ENCODE measurements around the gene SLC28A3.
"Not testable (repeated sequence)": the region's sequence is repeated elsewhere in the genome, so short reads cannot be mapped to it uniquely, and the experiment has no call there.

Gene SLC28A3, protein sequence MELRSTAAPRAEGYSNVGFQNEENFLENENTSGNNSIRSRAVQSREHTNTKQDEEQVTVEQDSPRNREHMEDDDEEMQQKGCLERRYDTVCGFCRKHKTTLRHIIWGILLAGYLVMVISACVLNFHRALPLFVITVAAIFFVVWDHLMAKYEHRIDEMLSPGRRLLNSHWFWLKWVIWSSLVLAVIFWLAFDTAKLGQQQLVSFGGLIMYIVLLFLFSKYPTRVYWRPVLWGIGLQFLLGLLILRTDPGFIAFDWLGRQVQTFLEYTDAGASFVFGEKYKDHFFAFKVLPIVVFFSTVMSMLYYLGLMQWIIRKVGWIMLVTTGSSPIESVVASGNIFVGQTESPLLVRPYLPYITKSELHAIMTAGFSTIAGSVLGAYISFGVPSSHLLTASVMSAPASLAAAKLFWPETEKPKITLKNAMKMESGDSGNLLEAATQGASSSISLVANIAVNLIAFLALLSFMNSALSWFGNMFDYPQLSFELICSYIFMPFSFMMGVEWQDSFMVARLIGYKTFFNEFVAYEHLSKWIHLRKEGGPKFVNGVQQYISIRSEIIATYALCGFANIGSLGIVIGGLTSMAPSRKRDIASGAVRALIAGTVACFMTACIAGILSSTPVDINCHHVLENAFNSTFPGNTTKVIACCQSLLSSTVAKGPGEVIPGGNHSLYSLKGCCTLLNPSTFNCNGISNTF
- total RNA-seq: 0 to 0.49 (median 0) reads per million in 3 experiments

DNA sequence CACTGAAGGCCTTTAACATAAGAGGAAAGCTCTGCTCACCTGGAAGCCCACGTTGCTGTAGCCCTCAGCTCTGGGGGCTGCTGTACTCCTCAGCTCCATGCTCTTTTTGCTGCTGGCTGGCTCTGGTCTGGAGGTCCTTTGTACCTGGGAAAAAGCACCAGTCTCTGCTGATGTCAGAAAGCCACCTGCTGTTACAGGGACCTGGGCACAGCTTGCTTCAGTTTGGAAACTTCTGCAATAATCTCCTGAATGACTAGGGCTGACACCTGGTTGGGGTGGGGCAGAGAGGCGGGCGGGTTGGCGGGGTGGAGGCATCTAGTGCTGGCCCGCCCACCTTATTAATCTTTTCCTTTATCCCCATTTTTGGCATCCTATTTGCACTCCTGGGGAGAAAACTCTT lies at the start of gene SLC28A3:
TSS of gene SLC28A3 (minus strand) at position 224 of the 400 bp plus-strand sequence. CDS start at position 99, 125 bp downstream.
- DNase-seq: no peak

DNA sequence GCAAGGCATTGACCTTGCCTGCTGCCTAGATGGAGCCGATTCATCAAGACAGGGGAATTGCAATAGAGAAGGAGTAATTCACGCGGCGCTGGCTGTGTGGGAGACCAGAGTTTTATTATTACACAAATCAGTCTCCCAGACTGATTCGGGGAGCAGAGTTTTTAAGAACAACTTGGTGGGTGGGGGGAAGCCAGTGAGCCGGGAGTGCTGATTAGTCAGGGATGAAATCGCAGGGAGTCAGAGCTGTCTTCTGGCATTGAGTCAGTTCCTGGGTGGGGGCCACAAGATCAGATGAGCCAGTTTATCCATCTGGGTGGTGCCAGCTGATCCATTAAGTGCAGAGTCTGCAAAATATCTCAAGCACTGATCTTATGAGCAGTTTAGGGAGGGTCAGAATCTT lies 49.7 kb upstream of the SLC28A3 start:
- not testable (repeated sequence) for DNase-seq

DNA sequence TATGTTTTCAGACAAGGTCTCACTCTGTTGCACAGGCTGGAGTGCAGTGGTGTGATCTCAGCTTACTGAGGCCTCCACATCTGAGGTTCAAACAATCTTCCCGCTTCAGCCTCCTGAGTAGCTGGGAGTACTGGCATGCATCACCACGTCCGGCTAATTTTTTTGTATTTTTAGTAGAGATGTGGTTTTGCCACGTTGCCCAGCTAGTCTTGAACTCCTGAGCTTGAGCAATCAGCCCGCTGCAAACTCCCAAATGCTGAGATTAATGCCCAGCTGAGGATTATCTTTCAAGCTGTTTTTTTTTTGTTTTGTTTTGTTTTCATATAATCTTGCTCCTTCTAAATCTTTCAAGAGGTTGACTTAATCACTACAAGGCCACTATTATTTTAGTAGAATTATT lies 47.3 kb upstream of the SLC28A3 start:
- DNase-seq: no peak

DNA sequence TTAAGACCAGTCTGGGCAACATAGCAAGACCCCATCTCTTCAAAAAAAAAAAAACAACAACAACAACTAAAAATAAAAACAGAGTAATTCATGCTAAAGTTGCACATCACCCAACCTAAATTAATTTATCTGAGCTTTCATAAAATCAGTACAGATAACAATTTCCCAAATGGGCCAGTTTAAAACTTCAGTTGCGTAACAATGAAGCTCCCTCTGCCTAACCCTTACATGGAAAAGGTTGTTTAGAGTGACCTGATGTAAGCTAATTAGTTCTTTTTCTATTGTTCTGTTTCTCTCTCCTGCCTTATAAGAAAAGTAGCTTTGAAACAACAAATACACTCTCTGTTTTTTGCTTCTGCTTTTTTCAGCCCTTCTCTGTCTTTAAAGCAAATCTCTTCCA lies 46.2 kb upstream of the SLC28A3 start:
- DNase-seq: no peak

DNA sequence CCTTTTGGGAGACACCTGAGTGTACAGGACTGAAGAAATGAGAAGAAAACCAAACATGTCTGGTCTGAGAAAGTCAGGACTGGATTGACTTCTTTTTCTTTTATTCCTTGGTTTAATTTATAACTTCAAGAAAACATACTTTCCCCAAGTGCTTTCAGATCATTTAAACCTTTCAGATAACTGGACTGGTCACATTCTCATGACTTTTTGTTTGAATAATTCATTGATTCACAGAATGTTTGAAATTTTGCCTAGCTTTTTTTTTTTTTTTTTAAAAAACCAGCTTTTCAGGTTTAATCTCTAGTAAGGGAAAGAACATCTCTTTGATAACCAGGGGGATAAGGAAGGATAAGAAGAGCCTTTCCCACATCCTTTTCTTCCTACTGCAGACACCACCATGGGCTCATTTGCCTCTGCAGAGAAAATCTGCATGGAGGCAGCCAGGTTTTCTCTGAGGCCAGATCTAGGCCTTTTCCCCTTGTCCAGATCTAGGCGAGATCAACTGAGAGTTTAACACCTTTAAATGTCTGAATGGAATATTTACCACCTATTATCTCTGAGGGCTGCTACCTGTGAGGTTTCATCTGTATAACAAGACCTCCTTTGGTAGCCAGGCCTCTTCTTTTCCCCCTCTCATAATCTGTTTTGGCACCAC lies 45.0 kb upstream of the SLC28A3 start:
- no peak for DNase-seq

DNA sequence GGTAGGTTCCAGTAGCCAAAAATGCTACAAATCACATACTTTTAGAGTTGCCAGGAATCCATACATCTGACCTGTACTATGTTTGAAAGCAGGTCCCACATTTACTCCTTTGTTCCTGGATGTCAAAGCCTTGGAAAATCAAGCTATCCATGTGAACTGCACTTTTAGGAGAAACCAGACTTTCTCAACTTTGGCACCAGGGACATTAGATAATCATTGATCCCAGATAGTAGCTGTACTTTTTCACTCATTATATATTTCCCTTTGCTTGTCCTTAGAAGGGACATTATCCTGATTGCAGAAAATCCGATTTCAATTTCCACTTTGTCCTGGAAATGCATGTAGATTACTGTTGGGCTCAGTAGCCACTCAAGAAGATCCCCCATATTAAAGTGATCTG lies 44.1 kb upstream of the SLC28A3 start:
- DNase-seq: no peak

DNA sequence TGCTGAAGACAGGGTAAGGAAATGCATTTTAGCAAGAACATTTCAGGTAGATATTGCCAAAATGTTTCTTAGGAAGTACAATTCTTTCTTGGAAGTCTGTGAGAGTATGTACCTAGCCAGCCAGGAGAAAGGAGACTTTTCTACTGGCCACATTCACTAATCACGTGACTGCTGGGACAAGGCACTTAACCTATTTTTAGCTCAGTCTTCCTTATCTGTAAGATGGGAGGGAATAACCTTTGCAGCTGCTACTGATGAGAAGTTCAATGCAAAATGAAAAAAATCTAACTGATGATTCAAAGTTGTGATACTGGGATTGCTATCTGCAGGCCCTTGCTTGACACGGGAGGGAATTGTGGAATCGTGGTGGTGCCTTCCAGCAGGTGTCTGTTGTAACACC lies 42.6 kb upstream of the SLC28A3 start:
- DNase-seq: no peak

DNA sequence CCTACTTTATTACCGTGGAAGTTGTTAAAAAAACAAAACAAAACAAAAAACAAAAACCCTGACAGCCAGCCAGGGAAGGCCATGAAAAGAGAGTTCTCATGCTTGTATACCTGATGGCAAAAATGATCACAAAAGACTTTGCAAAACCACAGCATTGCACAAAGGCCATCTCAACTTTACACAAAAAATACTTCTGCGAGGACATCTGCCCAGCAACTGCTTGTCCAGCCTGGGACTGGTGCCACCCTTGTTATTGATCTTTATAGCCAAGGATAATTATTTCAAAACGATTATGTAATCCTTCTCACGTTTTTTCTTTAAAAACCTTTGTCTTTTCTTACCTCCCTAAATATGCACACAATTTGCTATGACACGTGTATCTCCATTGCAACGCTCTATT lies 42.2 kb upstream of the SLC28A3 start:
- DNase-seq: no peak

DNA sequence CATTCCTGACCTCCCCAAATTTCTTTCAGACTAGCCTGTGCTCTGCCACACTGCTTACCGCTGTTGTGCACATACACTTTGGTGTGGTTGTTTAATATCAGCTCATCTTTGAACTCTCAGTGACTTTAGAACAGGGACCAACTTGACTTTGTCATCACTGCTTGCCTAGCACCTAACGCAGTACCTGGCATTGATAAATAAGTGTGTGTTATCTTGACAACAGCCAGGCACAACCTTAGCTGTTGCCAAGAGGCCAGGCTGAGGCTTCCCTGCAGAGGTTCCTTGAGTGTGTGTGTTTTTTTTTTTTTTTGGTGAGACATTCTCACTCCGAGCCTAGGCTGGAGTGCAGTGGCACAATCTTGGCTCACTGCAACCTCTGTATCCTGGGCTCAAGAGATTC lies 41.0 kb upstream of the SLC28A3 start:
- DNase-seq: no peak

DNA sequence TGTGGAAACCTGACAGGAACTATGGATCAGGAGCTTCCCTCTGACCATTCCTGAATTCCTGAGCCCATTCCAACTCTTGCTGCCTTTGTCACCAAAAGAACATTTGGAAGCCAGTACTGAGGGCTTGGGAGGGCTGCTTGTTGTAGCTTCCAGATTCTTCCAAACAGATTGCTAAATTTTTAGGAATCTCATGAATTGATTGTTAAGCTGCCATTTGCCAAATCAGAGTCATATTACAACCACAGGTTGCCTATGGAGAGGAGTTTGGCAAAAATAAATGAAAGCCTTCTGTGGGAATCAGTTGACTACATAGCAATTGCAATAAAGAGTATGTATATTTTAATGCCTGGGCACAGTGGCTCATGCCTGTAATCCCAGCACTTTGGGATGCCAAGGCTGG lies 39.2 kb upstream of the SLC28A3 start:
- DNase-seq: no peak

DNA sequence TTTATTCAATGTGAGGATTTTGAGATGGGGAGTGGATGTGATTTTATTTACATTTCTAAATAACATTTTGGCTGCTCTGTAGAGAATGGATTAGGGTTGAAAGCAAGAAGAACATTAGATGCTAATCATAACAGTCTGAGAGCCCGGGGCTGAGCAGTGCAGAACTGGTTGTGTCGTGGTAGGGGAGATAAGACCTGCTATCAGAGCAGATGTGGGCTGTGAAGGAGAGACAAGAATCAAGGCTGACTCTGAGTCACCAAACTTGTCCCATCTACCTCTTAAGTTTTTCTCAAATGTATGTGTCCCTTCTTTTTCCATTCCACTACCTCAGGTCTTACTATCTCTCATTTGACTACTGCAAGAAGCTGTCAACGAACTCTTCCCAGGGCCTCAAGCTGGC lies 35.4 kb upstream of the SLC28A3 start:
- no peak for DNase-seq

DNA sequence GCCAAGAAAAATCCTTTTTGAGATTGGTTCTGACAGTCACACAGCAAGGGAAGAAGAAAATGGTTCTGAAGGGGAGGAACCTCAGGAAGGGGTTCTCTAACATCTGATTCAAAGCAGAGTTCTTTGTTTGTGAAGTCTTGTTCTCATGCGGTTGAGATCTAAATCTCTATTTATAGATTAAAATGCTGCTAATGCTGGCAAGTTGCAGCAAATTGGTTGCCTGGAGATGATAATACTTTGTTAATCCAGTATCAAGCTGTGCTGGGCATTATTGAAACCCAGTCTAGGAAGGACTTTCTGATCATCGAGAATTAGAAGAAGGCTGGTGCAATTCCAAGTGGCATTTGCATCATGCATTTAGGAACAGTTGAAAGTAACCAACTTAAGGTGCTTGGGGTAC lies 34.0 kb upstream of the SLC28A3 start:
- no peak for DNase-seq

DNA sequence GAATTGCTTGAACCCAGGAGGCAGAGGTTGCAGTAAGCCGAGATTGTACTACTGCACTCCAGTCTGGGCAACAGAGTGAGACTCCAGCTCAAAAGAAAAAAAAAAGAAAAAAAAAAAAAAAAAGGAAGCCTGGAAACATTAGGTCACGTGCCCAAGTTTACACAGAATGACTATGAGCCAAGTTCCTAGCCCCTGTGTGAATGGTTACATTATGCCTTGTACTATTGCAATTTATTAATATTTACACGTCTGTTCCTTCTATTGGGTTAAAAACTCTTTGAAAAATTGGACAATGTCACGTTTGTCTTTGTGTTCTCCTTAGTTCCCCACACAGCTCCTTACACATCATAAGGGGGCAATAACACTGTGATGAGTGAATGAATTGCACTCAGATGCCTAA lies 33.5 kb upstream of the SLC28A3 start:
- no peak for DNase-seq

DNA sequence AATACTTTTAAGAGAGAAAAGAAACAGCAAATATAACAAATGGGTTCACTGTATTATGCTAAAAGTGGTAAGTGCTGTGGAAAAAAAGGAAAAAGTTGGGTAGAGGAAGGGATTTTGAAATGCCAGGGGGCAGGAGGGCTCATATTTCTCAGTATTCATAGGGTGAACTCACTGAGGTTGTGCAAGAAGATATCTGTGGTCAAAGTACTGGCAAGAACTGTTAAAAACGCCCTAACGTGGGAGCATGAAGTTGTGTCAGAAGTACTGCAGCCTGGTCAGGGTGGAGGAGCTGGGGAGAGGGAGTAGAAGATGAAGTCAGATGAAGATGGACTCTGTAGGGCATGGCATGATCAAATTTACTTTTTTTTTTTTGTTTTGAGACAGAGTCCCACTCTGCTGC lies 31.2 kb upstream of the SLC28A3 start:
- no peak for DNase-seq

DNA sequence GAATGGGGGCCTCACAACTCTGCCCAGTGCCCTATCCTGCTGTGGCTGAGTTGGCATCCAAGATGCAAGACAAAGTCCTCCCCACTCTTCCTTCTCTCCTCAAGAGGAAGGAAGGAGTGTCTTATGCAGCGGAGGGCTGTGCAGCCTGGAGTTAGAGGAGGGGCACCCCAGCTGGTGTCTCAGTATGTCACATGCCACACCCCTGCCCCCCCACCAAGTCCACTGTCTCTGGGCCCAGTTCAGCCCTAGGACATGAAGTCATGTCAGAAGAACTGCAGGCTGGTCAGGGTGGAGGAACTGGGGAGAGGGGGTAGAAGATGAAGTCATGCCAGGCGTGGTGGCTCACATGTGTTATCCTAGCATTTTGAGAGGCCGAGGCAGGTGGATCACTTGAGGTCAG lies 28.0 kb upstream of the SLC28A3 start:
- DNase-seq: no peak

DNA sequence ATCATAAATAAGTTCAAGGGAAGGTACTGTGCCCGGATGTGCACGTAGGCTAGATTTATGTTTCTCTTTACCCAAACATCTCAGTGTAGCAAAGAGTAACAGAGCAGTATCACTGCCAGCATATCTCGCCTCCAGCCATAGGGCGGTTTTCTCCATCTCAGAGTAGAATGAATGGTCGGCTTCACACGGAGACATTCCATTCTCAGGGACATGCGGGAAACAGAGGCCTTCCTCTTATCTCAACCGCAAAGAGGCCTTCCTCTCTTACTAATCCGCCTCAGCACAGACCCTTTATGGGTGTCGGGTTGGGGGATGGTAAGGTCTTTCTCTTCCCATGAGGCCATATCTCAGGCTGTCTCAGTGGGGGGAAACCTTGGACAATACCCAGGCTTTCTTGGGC lies 27.2 kb upstream of the SLC28A3 start:
- DNase-seq: not testable (repeated sequence)

DNA sequence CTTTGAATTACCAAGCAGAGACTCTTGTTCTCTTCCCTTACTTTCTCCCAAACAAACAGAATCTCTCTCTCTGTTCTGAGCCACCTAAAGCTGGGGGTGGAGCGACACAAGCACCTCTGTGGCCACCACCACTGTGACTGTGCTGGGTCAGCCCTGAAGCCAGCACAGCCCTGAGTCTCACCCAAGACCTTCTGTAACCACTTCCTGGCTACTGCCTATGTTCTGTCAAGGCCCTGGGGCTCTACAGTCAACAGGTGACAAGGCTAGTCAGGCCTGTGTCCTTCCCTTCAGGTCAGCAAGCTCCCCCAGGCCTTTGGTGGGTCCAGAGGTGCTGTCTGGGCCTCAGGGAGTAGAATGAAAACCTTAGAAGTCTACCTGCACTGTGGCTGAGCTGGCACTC lies 26.1 kb upstream of the SLC28A3 start:
- DNase-seq: no peak

DNA sequence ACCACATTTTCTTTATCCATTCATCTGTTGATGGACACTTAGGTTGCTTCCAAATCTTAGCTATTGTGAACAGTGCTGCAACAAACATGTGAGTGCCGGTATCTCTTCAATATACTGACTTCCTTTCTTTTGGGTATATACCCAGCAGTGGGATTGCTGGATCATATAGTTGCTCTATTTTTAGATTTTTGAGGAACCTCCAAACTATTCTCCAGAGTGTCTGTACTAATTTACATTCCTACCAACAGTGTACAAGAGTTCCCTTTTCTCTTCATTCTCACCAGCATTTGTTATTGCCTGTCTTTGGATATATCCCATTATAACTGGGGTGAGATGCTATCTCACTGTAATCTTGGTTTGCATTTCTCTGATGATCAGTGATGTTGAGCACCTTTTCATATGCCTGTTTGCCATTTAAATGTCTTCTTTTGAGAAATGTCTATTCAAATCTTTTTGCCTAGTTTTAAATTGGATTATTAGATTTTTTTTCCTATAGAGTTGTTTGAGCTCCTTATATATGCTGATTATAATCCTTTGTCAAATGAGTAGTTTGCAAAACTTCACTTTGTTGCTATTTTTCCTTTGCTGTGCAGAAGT lies 24.4 kb upstream of the SLC28A3 start:
- DNase-seq: not testable (repeated sequence)

DNA sequence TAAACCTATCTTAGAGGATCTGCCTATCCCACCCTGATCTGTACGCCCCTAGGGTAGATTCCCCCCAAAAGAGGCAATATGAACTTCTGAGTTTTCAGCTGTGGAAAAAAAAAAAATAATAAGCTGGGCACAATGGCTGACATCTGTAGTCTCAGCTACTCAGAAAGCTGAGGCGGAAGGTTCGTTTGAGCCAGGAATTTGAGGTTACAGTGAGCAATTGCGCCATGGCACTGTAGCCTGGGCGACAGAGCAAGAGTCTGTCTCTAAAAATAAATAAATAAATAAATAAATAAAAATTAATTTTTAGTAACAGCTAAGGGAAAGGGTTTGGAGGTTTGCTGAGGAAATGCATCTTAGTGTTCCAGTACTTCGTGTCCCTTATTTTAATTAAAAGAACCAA lies 21.1 kb upstream of the SLC28A3 start:
- DNase-seq: no peak

DNA sequence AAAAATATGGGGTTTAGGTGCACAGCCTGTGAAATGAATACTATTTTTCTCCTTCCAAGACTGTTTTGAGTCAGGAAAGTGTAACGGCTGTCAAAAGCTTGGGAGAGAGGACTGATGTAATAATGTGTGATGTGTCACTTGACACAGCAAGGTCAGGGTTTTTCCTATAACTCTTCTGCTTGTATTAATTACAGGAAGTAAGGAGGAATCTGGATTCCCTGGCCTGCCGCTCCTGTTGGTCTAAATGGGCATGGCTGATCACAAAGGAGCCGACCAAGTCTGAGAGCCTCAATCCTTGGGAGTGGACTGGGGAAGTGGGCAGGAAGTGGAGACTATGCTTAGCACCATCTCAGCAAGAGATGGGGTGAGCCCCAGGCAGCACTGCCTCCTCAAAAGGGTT lies 16.7 kb upstream of the SLC28A3 start:
- DNase-seq: no peak

DNA sequence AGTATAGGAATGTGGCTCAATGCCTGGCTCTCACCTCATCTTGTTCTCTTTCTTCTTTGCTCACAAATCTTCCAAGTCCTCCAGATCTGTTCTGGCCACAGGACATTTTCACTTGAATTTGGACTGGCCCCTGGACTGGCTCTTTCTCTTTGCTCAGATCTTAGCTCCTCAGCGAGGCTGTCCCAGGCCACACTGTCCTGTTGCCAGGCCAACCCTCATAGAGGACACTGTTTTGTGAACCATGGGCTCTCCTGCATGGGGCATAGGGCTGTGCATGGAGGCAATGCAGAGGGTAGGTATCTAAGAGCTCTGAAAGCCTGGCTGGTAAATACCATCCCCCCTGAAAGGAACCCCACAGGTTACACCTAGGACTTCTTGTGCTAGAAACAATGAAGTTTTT lies 13.5 kb upstream of the SLC28A3 start:
- no peak for DNase-seq

DNA sequence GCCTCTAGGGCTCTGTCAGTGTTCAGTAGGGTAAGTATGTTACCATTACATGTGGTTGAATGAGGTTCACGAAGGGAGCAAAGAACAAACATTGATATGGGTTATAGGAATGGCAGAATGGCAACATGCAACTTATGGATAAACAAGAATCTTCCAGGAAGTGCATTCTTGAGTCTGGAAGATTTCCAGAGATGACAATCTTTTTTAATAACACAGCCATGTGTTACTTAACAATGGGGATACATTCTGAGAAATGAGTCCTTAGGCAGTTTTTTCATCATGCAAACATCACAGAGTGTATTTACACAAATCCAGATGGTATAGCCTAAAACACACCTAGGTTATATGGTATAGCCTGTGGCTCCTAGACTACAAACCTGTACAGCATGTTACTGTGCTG lies 9.1 kb upstream of the SLC28A3 start:
- no peak for DNase-seq

DNA sequence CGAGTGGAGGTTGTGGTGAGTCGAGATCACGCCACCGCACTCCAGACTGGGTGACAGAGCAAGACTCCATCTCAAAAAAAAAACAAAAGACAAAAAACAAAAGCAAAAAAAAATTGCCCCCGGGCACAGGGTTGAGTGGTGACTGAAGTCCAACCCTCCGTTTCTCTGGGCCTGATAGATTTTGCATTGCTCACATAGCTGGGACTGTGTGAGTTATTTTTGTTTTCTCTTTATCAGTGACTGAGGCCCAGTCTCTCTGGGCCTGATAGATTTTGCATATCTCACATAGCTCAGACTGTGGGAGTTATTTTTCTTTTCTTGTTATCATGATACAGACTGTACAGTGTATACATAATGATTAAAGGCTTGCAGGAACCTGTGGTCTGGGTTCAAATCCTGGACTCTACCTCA lies 2.6 kb upstream of the SLC28A3 start:
- no peak for DNase-seq

DNA sequence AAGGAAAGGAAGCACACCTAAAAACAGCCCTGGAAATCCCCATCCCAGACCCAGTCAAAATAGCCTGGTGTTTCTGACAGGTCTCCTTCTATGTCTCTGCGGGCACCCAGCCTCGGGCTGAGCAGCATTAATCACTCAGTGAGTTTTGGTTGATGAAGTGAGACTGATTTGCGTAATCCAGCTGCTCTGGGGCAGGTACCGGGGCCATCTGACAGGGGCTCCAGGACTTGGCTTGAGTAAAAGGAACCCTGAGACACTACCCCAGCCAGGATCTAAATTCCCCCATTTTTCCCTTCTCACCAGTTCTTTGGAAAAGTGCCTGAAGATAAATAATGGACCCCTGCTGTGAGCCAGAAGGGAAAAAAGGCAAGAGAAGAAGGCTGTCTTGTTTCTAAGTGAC lies 596 bp downstream of the SLC28A3 start:
- DNase-seq: no peak
